ENCODE data around the gene FLVCR2. TPM values are rescaled to one million over a fixed set of nuclear protein-coding genes. Genes with fewer than 3 reads are reported as not detected.

The FLVCR2 gene
- total and polyA plus RNA-seq, 2 of the 13 experiments (the other 11 are each of a cell fraction or from before 2014, with no cell fraction given): 9.9 to 10.5 TPM

DNA sequence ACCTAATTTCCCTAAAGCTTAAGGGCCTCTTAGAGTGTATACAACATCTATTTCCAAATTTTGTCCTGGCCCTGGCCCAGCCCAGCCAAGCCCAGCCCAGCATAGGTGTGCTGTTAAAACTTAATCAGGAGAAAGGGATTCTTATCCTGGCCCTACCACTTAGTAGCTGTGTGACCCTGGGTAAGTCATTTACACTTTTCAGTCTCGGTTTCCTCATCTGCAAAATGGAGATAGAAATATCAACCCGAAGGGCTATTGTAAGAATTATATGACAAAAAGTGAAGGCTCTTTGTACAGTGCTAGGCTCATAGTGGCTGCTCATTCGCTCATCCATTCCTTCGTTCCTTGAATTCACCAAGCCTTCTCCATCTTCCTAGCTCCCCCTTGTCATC is 81.8 kb downstream of the FLVCR2 start:
- ATAC-seq (no peak), DNase-seq (ENCODE audit: low spot score) (no peak), FAIRE-seq (no peak)
- BruUV-seq (replicated peaks): TSS peak; percentile 77
- CTCF ChIA-PET (ENCODE audit: low intra/inter-chr PET ratio, low total read pairs): no interaction called here
- POLR2A ChIA-PET: interaction anchor here (0.9 to 3.3 kb wide), 13 partner anchors 9 to 534 kb away, joined by 3 to 36 read pairs (median 4); partner anchors contain the start of genes FLVCR2, FOS and NEK9
- Histone ChIP-seq H3K9ac (ENCODE audit: insufficient read depth, low read depth, low read length) (peak overlapping the region; percentile 89), H3K4me1 (ENCODE audit: insufficient read depth, low read length) (peaks cover 30% of the 10 kb centered on the region), H3K36me3 (replicated peaks in 1 of 2; ENCODE audit: control insufficient read depth in 1 of 2, insufficient read depth in 2 of 2, low read length in 2 of 2) (peaks cover 3 to 21% of the 10 kb centered on the region in 2 experiments), H2AFZ (ENCODE audit: low read length) (peak overlapping the region; percentile 67), H3K79me2 (ENCODE audit: insufficient read depth, low read length) (peaks cover 43% of the 10 kb centered on the region), H3K27ac (ENCODE audit: extremely low read length, insufficient read depth, low read length) (peak overlapping the region; percentile 89), H3K9me3 (ENCODE audit: low read length) (no peaks in the 10 kb centered on the region), H3K4me2 (ENCODE audit: low read depth, low read length) (peak overlapping the region; percentile 88), H3K4me3 (replicated peaks in 1 of 3; ENCODE audit: insufficient read depth in 1 of 3, low read depth in 2 of 3, low read length in 3 of 3) (peak overlapping the region; percentile 85 to 96 (median 94)), H3K27me3 (ENCODE audit: control insufficient read depth in 1 of 2, insufficient read depth in 2 of 2, low read length in 2 of 2) (no peaks in the 10 kb centered on the region; a peak in 1 of 5 replicates), H4K20me1 (ENCODE audit: insufficient read depth, low read length) (no peaks in the 10 kb centered on the region)
- in situ Hi-C loops (cut with HindIII; ENCODE audit: extremely low pct_ligation_motif_present, low pct_unique_long_range_greater_than_20kb) (no loop called here), intact Hi-C loops (cut with micrococcal nuclease; ENCODE audit: unreplicated experiment) (no loop called here)
- 4% methylated on average over 4 of the region's 4 CpGs for WGBS (ENCODE audit: low lambda C conversion rate)
- TF ChIP-seq ZNF569 (CRISPR knock-in tag; IDR thresholded peaks at IDR 0.05; ENCODE audit: borderline replicate concordance) (no peak), ZNF331 (CRISPR knock-in tag; IDR thresholded peaks at IDR 0.05) (no peak), GATAD1 (CRISPR knock-in tag; IDR thresholded peaks at IDR 0.05) (no peak), ZNF138 (CRISPR knock-in tag; IDR thresholded peaks at IDR 0.05; ENCODE audit: low read depth) (no peak), ZNF441 (CRISPR knock-in tag; IDR thresholded peaks at IDR 0.05; ENCODE audit: borderline replicate concordance) (0 out of 2 replicates have a peak, but pooled peaks have one; percentile 39), CCAR2 (optimal IDR thresholded peaks at IDR 0.05; ENCODE audit: low read depth, low read length) (no peak), ZBTB42 (CRISPR knock-in tag; IDR thresholded peaks at IDR 0.05) (no peak), MEIS2 (CRISPR knock-in tag; IDR thresholded peaks at IDR 0.05) (no peak), ZNF33A (CRISPR knock-in tag; IDR thresholded peaks at IDR 0.05; ENCODE audit: borderline replicate concordance) (0 out of 2 replicates have a peak, but pooled peaks have one; percentile 33), ZSCAN21 (CRISPR knock-in tag; IDR thresholded peaks at IDR 0.05; ENCODE audit: borderline replicate concordance) (0 out of 2 replicates have a peak, but pooled peaks have one; percentile 43), ZNF629 (CRISPR knock-in tag; conservative IDR thresholded peaks at IDR 0.05) (peak; percentile 70), SRSF9 (IDR thresholded peaks at IDR 0.05; ENCODE audit: borderline replicate concordance, insufficient read depth, low read depth, low read length, poor library complexity, severe bottlenecking) (no peak), ZNF615 (CRISPR knock-in tag; IDR thresholded peaks at IDR 0.05; ENCODE audit: borderline replicate concordance) (no peak), CHD4 (IDR thresholded peaks at IDR 0.05; ENCODE audit: borderline replicate concordance, low read length) (0 out of 2 replicates have a peak, but pooled peaks have one; percentile 21), ZNF75D (CRISPR knock-in tag; IDR thresholded peaks at IDR 0.05; ENCODE audit: borderline replicate concordance) (0 out of 2 replicates have a peak, but pooled peaks have one; percentile 58), MED13 (CRISPR knock-in tag; IDR thresholded peaks at IDR 0.05) (no peak)
- TF ChIP-seq, protein P1, sequence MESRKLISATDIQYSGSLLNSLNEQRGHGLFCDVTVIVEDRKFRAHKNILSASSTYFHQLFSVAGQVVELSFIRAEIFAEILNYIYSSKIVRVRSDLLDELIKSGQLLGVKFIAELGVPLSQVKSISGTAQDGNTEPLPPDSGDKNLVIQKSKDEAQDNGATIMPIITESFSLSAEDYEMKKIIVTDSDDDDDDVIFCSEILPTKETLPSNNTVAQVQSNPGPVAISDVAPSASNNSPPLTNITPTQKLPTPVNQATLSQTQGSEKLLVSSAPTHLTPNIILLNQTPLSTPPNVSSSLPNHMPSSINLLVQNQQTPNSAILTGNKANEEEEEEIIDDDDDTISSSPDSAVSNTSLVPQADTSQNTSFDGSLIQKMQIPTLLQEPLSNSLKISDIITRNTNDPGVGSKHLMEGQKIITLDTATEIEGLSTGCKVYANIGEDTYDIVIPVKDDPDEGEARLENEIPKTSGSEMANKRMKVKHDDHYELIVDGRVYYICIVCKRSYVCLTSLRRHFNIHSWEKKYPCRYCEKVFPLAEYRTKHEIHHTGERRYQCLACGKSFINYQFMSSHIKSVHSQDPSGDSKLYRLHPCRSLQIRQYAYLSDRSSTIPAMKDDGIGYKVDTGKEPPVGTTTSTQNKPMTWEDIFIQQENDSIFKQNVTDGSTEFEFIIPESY (CRISPR knock-in tag; IDR thresholded peaks at IDR 0.05): no peak
- TF ChIP-seq, protein P2, sequence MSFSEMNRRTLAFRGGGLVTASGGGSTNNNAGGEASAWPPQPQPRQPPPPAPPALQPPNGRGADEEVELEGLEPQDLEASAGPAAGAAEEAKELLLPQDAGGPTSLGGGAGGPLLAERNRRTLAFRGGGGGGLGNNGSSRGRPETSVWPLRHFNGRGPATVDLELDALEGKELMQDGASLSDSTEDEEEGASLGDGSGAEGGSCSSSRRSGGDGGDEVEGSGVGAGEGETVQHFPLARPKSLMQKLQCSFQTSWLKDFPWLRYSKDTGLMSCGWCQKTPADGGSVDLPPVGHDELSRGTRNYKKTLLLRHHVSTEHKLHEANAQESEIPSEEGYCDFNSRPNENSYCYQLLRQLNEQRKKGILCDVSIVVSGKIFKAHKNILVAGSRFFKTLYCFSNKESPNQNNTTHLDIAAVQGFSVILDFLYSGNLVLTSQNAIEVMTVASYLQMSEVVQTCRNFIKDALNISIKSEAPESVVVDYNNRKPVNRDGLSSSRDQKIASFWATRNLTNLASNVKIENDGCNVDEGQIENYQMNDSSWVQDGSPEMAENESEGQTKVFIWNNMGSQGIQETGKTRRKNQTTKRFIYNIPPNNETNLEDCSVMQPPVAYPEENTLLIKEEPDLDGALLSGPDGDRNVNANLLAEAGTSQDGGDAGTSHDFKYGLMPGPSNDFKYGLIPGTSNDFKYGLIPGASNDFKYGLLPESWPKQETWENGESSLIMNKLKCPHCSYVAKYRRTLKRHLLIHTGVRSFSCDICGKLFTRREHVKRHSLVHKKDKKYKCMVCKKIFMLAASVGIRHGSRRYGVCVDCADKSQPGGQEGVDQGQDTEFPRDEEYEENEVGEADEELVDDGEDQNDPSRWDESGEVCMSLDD (CRISPR knock-in tag; IDR thresholded peaks at IDR 0.05; ENCODE audit: borderline replicate concordance): no peak
- TF ChIP-seq, protein P3, sequence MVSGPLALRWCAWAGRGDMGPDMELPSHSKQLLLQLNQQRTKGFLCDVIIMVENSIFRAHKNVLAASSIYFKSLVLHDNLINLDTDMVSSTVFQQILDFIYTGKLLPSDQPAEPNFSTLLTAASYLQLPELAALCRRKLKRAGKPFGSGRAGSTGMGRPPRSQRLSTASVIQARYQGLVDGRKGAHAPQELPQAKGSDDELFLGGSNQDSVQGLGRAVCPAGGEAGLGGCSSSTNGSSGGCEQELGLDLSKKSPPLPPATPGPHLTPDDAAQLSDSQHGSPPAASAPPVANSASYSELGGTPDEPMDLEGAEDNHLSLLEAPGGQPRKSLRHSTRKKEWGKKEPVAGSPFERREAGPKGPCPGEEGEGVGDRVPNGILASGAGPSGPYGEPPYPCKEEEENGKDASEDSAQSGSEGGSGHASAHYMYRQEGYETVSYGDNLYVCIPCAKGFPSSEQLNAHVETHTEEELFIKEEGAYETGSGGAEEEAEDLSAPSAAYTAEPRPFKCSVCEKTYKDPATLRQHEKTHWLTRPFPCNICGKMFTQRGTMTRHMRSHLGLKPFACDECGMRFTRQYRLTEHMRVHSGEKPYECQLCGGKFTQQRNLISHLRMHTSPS (CRISPR knock-in tag; IDR thresholded peaks at IDR 0.05; ENCODE audit: low read depth): no peak

Measured in HepG2 (cell line).